ENCODE measurements around the gene SETD2. TPM values are rescaled to one million over a fixed set of nuclear protein-coding genes. Genes with fewer than 3 reads are reported as not detected.

The SETD2 gene
- total RNA-seq, 1 donor from 2014 or later: 26.4 TPM

DNA sequence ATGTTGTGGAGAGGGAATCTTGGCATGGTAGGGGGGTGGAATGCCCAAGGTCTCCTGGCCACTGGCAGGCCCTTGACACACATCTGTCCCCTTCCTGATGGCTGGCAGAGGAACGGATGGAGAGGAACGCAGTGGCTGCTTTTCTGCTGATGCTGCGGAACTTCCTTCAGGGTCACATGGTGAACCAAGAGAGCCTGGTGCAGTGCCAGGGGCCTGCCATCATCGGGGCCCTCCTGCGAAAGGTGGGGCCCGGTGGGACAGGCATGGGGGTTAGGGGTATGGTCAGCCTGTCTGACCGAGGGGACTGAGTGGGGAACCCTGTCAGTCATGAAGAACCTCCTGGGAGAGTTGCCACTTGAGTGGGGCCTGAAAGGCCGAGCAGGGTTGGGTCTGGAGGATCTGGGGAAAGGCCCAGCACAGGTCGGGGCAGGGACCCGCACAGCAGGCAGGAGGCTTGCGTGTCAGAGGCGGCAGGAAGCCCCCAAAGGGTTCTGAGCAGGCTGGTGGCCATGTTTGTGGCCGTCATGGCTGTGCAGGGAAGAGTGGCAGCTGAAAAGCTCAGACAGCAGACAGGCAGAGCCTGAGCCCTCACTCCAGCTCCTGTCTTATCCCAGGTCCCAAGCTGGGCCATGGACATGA, 166.3 kb downstream of the SETD2 start:
- Histone ChIP-seq H3K9me3 (replicated peaks) (no peaks in the 10 kb centered on the region), H3K36me3 (peaks cover 39% of the 10 kb centered on the region)

DNA sequence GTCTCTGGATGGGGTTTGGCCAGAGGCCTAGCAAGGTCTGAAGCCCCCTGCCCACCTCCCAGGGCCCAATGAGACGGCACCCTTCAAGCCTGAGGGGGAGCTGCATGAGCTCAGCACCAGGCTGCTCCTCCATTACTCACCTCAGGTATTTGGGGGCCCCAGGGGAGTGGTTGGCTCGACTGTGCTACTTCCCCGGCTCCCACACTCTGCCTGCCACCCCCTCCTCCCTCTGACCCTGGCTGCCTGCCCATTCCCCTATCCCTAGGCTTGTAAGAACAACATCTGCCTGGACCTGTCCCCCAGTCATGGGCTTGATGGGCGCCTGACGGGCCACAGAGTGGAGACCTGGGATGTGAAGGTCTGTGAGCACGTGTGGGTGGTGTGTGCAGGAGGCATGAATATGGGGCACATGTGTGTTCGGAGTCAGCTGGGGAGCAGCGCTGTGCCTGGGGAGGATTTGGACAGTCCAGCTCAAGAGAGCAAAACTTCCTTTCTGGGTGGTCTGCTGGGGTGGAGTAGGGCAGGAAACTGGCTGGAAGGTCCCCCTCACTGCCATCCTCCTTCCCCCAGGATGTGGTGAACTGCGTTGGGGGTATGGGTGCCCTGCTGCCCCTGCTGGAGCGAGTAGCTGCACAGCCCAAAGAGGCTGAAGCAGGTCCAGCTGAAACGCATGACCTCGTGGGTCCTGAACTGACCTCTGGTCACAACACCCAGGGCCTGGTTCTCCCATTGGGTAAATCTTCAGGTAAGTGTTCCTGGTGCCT, 167.0 kb downstream of the SETD2 start:
- intact Hi-C loops (cut with micrococcal nuclease): loop anchor here (5.0 kb wide), 1 partner anchor 75 kb away; no protein-coding TSS in a partner anchor
- H3K4me3 ChIP-seq: no peak overlapping the region
- TF ChIP-seq, protein P1, sequence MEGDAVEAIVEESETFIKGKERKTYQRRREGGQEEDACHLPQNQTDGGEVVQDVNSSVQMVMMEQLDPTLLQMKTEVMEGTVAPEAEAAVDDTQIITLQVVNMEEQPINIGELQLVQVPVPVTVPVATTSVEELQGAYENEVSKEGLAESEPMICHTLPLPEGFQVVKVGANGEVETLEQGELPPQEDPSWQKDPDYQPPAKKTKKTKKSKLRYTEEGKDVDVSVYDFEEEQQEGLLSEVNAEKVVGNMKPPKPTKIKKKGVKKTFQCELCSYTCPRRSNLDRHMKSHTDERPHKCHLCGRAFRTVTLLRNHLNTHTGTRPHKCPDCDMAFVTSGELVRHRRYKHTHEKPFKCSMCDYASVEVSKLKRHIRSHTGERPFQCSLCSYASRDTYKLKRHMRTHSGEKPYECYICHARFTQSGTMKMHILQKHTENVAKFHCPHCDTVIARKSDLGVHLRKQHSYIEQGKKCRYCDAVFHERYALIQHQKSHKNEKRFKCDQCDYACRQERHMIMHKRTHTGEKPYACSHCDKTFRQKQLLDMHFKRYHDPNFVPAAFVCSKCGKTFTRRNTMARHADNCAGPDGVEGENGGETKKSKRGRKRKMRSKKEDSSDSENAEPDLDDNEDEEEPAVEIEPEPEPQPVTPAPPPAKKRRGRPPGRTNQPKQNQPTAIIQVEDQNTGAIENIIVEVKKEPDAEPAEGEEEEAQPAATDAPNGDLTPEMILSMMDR (IDR thresholded peaks at IDR 0.05; ENCODE audit: borderline replicate concordance): no peak
- no peak for DNase-seq
- peaks cover 32% of the 10 kb centered on the region for H3K36me3 ChIP-seq
- H3K9me3 ChIP-seq (replicated peaks): no peaks in the 10 kb centered on the region
- no peaks in the 10 kb centered on the region for H3K4me1 ChIP-seq
- no peak overlapping the region for H3K27ac ChIP-seq (replicated peaks)
- H3K27me3 ChIP-seq (ENCODE audit: low read depth): no peaks in the 10 kb centered on the region

More for the DNA sequence above, 166.3 kb downstream of the SETD2 start:
- TF ChIP-seq, protein P1 (IDR thresholded peaks at IDR 0.05; ENCODE audit: borderline replicate concordance): no peak
- Histone ChIP-seq H3K27ac (replicated peaks) (no peak overlapping the region), H3K4me3 (no peak overlapping the region), H3K27me3 (ENCODE audit: low read depth) (no peaks in the 10 kb centered on the region), H3K4me1 (no peaks in the 10 kb centered on the region)
- intact Hi-C loops (cut with micrococcal nuclease): loop anchor here (5.0 kb wide), 1 partner anchor 75 kb away; no protein-coding TSS in a partner anchor
- peak; percentile 20 for DNase-seq

DNA sequence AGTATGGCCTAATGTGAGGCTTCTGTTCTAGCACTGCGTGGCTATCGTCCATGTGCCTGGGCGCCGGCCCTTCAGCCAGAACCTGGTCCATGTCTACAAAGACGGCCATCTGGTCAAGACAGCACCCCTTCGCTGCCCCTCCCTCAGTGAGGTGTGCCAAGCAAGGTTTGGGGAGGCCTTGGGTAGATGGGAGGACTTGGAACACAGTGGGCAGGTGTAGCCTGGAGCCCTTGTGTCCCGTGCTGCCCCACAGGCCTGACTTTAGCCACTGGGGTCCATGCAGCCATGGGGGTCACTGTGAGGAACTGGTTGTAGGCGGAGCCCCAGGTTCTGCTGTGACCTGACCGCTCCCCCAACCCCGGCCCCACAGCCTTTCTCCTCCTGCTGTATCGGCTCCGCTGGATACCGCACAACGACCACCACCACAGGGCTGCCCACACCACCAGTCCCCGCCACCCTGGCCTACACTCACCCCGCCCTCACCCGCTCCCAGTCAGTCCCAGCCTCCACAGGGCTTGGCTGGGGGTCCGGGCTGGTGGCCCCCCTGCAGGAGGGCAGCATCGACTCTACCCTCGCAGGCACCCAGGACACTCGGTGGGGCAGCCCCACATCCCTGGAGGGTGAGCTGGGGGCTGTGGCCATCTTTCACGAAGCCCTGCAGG, 167.9 kb downstream of the SETD2 start:
- no peaks in the 10 kb centered on the region for H3K9me3 ChIP-seq (replicated peaks)
- H3K36me3 ChIP-seq: peaks cover 24% of the 10 kb centered on the region
- no peak overlapping the region for H3K27ac ChIP-seq (replicated peaks)
- no peaks in the 10 kb centered on the region for H3K27me3 ChIP-seq (ENCODE audit: low read depth)
- H3K4me1 ChIP-seq: no peaks in the 10 kb centered on the region
- TF ChIP-seq, protein P1 (IDR thresholded peaks at IDR 0.05; ENCODE audit: borderline replicate concordance): no peak
- DNase-seq: peak; percentile 12
- intact Hi-C loops (cut with micrococcal nuclease): loop anchor here (5.0 kb wide), 1 partner anchor 74 kb away; no protein-coding TSS in a partner anchor
- no peak overlapping the region for H3K4me3 ChIP-seq

DNA sequence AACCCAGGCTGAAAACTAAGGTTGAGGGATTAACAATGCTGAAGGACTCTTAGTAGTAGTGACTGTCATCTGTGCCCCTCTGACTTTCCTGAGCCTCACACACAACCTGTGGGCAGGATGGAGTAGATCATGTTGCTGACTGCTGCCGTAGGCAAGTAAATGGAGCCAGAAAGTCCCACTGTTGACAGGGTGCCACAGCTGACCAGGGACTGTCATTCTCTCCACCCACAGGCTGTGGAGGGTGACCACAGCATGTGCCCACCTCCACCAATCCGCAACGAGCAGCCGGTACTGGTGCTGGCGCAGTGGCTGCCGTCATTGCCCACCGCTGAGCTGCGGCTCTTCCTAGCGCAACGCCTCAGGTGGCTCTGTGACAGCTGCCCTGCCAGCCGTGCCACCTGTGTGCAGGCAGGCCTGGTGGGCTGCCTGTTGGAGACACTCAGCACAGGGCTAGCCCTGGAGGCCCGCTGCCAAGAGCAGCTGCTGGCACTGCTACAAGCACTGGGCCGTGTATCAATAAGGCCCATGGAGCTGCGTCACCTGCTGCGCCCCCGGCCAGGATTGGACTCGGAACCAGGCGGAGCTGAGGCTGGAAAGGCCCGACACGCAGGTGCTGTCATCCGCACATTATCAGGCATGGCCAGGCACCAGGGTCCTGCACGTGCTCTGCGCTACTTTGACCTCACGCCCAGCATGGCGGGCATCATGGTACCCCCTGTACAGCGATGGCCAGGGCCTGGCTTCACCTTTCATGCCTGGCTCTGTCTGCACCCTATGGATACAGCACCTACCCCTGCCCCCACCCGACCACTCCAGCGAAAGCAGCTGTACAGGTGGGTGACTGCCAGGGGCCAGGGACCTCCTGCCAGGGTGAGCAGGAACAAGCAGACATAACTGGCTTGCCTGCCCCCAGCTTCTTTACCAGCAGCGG, 168.8 kb downstream of the SETD2 start:
- no peak for DNase-seq
- TF ChIP-seq, protein P1 (IDR thresholded peaks at IDR 0.05; ENCODE audit: borderline replicate concordance): no peak

More for the DNA sequence above, 168.8 kb downstream of the SETD2 start:
- H3K27ac ChIP-seq (replicated peaks): no peak overlapping the region
- intact Hi-C loops (cut with micrococcal nuclease): loop anchor here (5.0 kb wide), 1 partner anchor 73 kb away; no protein-coding TSS in a partner anchor
- H3K27me3 ChIP-seq (ENCODE audit: low read depth): no peaks in the 10 kb centered on the region
- H3K36me3 ChIP-seq: peaks cover 14% of the 10 kb centered on the region
- H3K4me1 ChIP-seq: no peaks in the 10 kb centered on the region
- H3K9me3 ChIP-seq (replicated peaks): no peaks in the 10 kb centered on the region
- H3K4me3 ChIP-seq: no peak overlapping the region

Data from left ventricle myocardium inferior (tissue), 1 donor.